ENCODE results near the gene TBC1D2B.
"Not testable (repeated sequence)": the region's sequence is repeated elsewhere in the genome, so short reads cannot be mapped to it uniquely, and the experiment has no call there.

TBC1D2B gene

DNA sequence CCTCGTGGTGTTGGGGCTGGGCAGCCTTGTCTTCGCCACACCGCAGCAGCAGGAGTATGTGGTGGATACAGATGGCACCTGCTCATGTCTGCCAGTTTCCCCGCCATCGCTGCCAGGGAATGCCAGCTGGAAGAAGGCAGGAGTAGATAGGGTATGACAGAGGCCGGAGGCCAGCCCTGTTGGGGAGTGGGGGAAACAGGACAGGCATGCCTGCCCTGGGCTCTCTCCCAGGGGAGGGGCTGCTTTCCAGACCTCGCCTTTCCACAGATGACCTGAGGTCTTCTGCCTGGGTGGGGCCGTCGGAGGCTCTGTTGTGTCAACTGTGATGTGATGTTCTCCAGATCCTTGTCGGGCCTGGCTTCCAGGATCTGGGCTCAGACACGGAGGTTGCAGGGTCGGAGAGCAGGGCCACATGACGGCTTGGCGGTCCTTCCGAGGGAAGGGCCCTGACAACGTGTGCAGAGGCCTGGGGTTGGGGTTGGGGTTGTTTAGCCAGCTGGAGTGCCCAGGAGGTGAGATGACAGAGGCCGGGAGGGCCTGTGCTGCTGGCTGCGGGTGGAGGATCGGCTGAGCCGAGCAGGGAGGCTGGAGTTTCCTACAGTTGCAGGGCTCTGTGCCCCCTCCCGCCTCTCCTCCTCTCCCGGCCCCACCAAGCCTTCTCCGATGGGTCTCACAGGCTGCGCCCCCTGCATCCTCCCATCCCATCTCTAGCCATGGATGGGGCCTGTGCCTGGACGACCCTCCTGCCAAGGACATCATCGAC is 102.0 kb downstream of the TBC1D2B start:
- no peak for DNase-seq (ENCODE audit: low read depth, low spot score)

DNA sequence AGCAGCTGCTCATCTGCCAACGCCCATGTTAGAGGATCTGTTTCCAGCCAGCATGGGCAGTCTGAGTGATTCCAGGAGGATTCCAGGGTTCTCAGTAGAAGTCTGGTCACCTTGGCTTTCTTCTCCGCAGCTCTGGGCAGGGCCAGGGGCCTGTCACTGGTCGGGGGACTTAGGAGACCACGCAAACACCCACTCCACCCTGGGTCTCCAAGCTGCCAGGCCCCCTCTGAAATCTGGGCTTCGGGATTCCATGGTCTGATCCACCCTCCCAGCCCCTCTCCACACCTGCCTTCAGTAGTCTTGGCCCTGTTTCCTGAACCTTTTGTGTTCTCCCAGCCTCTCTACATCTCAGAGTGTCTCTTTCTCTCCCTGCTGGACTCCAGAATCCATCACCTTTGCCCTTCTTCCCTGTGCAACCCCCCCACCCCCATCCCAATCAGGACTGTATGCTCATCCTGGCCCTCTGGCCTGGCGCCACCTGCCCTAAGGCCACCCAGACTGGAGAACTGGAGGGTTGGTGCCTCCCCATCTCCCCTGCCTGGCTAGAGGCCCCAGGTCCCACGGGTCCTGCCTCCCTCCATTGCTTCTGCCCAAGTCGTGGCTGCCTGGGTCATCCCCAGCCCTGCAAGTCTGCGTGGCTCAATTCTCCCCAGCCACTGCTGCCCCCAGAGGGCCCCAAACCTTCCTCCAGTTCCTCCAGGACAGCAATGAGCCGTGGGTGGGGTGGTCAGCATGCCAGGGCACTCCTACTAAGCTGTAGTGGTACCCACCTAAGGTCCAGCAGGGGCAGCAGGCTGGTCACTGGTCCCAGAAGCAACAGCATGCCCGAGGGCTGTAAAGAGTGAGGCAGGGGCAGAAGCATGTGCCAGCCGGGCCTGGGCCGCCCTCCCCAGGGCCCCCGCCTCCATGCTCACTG is 102.8 kb downstream of the TBC1D2B start:
- DNase-seq (ENCODE audit: low read depth, low spot score) = no peak

DNA sequence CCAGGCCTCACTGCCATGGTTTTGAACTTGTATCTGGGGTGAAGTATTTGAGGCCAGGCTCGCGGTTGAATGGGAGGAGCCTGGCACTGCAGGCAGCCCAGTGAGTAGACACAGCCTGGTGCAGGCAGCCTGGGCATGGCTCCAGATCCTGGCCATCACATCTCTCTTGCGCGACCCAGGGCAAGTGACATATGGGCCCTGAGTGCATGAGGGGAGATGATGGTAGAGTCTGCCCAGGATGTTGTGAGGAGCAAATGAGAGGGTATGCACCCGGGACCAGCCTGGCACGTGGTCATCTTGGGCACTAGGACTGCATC is 103.5 kb downstream of the TBC1D2B start:
- no peak for DNase-seq (ENCODE audit: low read depth, low spot score)

DNA sequence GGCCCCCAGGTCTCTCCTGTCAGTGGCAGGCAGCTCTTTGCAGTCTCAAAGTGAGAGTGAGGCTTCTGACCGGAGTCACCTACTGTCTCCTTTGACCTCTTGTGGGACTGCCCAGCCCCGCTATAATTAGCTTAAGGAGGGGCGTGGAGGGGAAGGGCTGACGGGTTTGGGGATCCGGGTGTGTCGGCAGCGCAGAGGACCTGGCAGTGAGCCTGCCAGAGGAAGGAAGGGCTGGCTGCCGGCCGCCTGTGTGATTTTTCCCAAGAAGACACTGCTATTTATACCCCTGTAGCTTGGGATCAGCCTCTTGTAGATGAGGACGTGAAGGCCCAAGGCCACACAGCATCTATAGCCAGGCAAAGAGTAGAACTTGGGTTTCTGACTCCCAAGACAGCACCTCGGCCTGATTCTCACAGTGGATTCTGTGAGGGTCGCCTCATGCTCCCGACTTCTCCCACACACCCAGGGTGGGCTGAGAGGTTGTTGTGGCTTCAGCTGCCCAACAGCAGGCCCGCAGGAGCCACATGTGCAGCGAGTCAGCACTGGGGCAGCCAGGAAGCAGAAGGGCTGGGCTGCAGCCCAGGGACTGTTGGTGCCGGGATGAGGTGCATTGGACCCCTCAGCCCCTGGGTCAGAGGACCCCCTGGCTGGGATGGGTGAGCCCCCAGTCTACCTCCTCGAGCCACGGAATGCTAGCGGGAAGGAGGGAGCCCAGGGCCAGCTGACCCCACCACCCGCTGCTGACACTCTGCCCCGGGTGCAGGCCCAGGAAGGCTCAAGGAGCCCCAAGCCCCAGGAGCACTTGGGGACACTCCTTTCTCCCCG is 104.0 kb downstream of the TBC1D2B start:
- not testable (repeated sequence) for DNase-seq (ENCODE audit: low read depth, low spot score)

DNA sequence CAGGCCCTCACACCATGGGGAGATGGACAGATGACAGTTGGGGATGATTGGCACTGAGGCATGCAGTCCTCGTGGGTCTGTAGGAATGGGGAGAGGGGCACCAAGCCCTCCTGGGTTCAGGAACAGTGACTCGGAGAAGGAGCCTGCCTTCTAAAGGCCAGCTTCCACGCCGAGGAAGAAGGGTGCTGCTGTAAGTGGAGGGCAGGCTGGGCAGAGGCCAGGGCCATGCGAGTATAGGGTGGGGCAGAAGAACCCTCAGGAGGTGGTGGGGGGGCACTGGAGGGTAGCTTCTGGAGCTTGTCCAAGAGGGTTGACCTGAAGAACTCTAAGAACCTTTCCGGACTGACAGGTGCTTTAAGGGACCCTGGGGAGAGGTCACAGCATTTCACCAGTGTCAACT is 104.8 kb downstream of the TBC1D2B start:
- not testable (repeated sequence) for DNase-seq (ENCODE audit: low read depth, low spot score)

DNA sequence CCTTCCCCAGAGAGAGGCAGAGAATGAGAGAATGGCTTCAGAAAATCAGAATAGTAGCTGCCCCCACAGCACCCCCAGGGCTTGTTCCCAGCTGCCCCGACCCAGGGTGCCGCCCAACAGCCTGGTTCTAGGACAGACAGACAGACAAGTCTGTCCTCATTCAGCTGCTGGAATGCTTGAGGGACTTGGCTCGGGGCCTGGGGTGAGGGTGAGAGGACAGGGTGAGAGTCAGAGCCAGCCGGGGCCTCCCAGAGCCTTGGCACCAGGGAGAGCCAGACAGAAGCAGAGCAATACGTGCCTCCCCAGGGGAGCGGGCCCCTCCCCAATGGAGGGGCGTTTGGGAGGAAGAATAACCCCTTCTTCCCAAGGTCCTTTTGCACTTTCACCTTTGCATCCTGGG is 105.6 kb downstream of the TBC1D2B start:
- not testable (repeated sequence) for DNase-seq (ENCODE audit: low read depth, low spot score)

DNA sequence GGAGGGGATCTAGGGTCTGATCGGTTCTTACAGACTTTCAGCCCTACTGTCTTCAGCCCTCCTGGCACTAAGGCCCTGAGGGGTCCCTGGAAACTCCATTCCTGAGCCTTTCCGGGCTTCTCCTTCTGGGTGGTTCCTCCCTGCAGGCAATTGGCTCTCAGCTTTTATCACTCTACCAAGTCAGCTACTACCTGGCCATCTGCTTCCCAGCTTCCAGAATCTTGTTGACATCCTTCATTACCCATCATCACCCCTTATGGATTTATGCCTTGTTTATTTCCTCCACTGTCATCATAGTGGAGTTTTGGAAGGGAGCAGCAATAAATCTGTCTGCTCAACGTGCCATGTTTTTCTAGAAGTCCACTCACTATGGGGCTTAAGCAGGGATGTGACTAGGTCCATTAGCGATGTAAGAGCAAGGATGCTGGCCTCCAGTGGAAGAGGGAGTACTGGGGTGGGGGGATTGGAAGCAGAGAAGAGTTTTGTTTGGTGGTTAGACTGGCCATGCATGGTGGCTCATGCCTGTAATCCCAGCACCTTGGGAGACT is 106.6 kb downstream of the TBC1D2B start:
- DNase-seq (ENCODE audit: low read depth, low spot score) = not testable (repeated sequence)

DNA sequence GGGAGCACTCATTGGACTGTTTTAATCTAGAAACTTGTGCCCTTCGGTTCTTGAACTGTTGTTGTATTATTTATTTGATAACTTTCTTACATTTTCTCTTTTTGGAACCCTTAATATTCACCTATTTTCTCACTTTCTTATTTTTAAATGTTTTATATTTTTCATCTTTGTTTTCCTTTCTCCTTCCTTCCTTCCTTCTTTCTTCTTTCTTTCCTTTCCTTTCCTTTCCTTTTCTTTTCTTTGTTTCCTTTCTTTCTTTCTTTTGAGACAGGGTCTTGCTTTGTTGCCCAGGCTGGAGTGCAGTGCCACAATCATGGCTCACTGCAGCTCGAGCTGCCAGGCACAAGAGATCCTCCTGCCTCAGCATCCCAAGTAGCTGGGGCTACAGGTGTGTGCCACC is 108.5 kb downstream of the TBC1D2B start:
- no peak for DNase-seq (ENCODE audit: low read depth, low spot score)

DNA sequence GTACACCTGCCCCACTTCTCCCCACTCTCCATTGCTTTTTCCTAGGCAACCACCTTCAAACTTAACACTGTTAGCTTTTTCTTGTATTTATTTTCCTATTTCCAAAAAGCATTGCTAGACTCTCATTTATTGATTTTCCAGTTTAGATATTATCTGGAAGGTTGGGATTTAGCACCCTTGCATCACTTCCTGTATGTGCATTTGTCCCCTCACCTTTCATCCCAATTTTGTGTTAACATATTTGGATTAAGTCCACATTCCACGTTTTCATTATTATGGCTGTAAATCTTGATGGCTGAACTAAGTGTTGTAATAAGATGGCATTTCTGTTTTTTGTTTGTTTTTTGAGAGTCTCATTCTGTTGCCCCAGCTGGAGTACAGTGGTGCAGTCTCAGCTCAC is 109.7 kb downstream of the TBC1D2B start:
- no peak for DNase-seq (ENCODE audit: low read depth, low spot score)

DNA sequence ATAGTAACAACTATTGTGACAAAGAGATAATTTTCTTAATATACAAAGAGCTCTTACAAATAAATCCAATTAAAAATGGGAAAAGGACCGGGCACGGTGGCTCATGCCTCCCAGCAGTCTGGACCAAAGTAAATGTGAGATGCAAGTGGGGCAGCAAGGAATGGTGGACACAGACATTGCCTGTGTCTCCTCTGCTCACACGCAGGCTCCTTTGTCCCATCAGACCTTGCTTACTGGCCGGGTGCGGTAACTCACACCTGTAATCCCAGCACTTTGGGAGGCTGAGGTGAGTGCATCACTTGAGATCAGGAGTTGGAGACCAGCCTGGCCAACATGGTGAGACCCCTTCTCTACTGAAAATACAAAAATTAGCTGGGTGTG is 110.3 kb downstream of the TBC1D2B start:
- not testable (repeated sequence) for DNase-seq (ENCODE audit: low read depth, low spot score)

DNA sequence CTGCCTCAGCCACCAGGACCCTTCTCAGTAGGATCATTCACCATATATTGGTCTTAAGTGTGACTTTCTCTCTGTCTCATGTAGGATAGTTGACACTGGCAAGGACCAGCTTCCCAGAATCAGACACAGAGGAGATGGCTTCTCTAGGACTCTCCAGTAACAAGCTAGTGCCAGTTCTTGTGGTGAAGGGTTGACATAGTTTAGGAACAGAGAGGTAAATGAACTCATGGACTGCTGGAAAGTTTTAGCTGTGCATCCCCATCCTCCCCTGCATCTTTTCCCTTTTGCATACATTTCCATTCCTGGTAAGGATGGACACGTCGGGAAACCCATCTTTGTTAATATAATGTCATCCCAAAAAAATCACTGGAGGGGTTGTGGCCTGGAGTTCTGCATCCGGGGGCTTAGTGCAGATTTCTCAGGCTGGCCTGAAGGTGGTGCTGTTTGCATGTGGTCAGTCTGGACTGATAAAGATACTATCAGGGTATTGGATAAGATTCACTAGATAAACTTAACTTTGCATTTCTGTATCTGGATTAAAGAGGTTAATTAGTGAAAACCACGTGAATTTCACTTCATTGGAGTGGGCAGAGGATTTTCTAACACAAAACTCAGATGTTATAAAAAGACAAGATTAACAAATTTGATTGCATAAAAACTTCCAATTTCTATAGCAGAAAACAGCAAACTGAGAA is 110.8 kb downstream of the TBC1D2B start:
- no peak for DNase-seq (ENCODE audit: low read depth, low spot score)

DNA sequence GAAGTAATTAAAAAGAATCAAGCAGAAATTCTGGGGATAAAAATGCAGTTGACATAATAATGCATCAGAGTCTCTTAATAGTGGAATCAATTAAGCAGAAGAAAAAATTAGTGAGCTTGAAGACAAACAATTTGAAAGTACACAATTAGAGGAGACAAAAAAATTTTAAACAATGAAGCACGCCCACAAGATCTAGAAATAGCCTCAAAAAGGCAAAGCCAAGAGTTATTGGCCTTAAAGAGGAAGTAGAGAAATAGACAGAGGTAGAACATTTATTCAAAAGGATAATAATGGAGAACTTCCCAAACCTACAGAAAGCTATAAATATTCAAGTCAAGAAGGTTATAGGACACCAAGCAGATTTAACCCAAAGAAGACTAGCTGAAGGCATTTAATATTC is 113.3 kb downstream of the TBC1D2B start:
- no peak for DNase-seq (ENCODE audit: low read depth, low spot score)

DNA sequence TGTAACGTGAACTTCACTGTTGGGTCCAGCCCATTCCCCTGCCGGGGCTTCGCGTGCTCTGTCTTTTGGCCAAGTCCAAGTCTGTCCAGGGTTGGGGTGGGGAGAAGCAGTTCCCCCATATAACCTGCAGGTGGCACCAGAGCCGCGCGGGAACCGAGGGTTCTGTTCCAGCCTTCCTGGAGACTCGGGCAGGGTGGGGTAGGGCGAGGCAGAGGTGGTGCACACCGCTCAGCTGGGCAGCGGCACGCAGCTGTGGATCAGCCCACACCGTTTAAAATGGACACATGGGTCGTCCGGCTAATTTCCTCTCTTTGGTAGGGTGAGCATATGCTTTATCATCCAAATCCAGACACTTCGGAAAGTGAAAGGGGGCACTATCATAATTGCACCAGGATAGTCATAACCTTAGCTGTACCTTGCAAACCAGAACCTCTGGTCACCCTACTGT is 118.1 kb downstream of the TBC1D2B start:
- DNase-seq (ENCODE audit: low read depth, low spot score) = no peak

DNA sequence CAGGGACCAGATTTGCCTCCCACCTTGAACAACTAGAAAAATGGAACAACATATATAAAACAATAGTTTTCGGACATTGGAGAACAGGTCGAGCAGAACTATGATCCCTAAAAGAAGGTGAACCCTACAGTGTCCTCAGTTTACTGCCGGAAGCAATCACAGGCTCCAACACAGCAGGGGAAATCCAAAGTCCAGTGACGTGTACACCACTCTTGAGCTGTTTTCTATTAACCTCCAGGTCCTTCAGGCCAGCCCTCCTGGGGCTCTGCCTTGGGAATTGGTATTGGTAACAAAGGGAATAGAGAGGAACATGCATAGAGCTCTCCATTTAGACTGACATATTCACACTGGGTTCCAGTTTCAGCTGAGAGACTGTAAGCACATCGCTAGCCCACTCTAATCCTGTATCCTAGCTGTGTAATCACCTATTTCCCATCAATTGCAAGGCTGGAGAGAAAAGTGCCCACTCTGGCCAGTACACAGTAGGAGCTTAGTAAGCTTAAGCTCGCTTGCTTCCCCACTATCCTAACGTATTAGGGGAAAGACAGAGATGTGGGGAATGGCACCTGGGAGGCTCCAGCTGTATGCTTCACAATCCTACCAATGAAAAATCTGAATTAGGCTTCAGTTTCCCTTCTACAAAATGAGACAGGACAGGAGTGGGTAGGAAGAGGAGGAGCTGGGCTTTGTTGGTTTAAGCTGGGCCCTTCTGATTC is 118.6 kb downstream of the TBC1D2B start:
- not testable (repeated sequence) for DNase-seq (ENCODE audit: low read depth, low spot score)

DNA sequence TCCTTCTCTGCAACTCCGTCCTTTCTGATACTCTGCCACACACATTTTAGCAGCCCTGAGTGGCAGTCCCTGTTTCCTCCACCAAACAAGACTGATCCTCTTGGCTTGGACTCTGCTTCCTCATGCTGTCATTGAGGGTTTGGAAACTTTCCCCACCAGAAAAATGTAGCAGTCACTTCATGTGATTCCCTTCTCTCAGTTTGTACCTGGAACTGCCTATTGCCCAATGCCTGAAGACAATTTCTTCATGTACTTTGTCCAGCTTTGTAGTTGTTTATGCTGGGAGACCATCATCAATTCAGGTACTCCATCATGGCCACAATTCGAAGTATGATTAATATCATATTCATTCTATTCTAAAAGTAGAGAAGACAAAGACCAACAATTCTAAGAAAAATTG is 119.5 kb downstream of the TBC1D2B start:
- not testable (repeated sequence) for DNase-seq (ENCODE audit: low read depth, low spot score)

DNA sequence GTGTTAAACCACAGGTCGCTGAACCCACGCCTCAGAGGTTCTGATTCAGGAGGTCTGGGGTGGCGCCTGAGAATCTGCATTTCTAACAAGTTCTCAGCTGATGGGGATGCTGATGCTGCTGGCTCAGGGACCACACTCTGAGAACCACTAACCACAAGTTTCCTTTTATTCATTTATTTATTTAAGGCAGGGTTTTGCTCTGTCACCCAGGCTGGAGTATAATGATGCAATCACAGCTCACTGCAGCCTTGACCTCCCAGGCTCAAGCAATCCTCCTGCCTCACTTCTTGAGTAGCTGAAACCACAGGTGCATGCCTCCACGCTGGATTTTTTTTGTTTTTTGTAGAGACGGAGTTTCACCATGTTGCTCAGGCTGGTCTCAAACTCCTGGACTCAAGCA is 123.6 kb downstream of the TBC1D2B start:
- DNase-seq (ENCODE audit: low read depth, low spot score) = not testable (repeated sequence)

DNA sequence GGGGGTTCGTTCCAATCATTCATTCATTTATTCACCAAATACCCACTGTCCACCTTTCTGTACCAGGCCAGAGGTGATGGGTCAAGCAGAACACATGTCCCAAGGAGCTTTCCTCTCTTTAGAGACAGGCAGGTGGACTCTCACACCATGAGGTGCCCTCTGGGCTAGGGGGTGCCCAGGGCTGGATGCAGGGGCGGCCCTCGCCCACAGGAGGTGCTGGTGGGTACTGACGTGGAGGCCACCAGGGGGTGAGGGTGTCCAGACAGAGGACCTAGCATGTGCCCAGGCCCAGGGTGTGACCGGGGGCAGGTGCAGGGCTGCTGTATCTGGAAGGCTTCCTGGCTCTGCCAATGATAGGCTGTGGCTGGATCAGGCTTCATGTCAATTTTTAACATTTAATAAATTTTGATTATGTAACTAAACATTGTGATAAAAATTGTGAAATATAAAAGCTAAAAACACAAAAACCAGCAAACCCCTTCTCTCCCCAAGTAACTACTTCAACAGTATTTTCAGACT is 124.5 kb downstream of the TBC1D2B start:
- not testable (repeated sequence) for DNase-seq (ENCODE audit: low read depth, low spot score)

DNA sequence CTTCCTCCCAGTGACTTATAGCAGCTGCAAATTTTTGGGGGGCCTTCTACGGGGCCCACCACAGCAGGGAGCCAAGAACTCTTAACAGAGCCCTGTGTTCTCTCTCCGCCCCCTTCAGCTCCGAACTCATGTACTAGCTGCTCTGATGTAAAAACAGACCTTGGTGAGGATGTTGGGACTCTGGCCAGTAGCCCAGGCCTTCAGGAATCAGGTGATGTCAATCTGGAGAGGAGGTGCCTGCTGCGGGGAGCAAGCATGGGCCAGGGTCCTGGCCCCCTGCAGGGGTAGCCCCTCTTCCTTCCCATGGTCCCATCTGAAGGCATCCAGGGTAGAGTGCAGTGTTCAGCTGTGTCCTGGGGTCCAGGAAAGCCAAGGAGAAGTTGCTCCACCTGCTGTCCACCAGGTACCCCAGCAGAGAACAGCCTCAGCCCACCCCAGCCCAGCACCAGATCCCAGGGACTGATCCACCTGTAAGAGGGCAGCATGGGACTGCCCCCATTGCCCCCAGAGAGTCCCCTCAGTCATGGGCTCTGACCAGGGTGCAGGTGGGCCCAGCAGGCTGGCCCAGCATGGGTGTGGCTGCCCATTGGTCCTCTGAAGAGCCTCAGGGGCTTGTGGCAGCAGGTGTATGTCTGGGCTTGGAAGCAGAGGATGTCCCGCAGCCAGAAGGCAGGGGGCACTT is 126.3 kb downstream of the TBC1D2B start:
- DNase-seq (ENCODE audit: low read depth, low spot score) = not testable (repeated sequence)

DNA sequence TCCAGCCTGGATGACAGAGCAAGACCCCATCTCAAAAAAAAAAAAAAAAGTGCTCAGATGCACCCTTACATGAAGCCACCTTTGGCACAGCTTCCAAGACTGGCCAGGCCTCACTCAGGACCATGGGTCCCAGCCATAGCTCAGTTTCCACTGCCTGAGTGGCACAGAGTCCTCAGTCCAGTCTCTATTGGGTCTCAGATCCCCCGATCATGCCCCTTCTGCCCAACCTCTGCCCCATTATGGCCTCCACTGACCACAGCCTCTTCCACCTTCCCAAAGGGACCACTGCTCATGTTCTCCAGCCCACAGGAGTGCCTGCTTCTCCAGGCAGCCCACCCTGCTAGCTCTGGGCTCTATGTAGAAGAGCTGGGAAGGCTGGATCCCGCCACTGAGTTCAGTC is 127.0 kb downstream of the TBC1D2B start:
- not testable (repeated sequence) for DNase-seq (ENCODE audit: low read depth, low spot score)

DNA sequence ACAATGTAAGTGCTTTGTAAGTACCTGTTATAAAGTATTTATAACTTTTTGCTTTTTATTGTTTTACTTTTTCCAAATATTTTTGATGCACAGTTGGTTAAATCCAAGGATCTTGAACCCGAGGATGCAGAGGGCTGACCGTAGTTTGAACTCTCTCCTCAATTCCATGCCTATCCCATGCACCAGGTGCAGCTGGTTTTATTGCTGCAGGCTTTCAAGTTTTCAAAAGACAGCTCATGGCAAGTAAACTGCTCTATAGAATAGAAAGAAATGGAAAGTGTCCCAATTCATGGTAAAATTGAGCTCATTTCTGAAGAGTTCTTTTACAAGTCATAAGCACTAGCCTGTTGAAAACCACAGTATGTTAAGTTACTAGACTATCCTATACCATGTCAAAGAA is 131.9 kb downstream of the TBC1D2B start:
- DNase-seq (ENCODE audit: low read depth, low spot score) = no peak

All from brain pericyte (primary cell).